K562 (cell line): ENCODE data around the gene USP48.

ENCODE experiments used
- ESRRA ChIP-seq: fragments of 450-650 bp; IDR thresholded peaks from 2 replicates; pipeline ENCODE4 v1.6.1; 2014; ENCODE audit warnings: low read depth, mild to moderate bottlenecking, moderate library complexity, borderline replicate concordance
- HCFC1 ChIP-seq: IDR thresholded peaks from 2 replicates; pipeline ENCODE4 v1.6.1; 2012; ENCODE audit warnings: low read depth, low read length, improper control_type of control experiment
- NR2C2 ChIP-seq, 2 experiments: fragments of 200-800 bp in 1 of 2; sonication (Bioruptor generic) in 1 of 2; sonication (generic) in 1 of 2; formaldehyde crosslinking in 1 of 2; IDR thresholded peaks; 2 replicates each; pipeline versions ENCODE4 v1.6.1 to v1.8.0; 2016 to 2022; ENCODE audit warnings: mild to moderate bottlenecking in 1 of 2, missing compliant biosample characterization in 1 of 2, missing genetic modification characterization in 1 of 2, missing genetic modification reagents in 1 of 2

DNA sequence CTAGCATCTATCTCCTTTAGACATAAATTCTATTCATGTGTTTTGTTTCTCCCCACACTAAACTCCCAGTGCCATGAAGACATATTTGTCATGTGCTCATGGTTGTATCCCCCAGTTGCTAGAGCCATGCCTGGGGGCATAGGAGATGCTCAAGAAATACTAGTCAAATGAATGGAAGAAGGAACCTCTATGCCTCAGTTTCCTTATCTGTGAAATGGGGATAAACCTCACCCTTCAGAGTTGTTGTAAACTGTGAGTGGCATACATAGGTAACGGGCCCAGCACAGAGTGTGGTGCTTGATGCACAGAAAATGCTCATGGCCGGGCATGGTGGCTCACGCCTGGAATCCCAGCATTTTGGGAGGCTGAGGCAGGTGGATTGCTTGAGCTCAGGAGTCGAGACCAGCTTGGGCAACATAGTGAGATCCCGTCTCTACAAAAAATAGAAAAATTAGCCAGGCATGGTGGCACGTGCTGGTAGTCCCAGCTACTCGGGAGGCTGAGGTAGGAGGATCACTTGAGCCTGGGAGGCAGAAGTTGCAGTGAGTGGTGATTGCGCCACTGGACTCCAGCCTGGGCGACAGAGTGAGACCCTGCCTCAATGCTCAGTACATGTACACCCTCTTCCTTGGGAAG is 37.8 kb upstream of the USP48 start:
- TF ChIP-seq ESRRA (no peak), HCFC1 (no peak), NR2C2 (CRISPR knock-in tag; IDR thresholded peaks at IDR 0.05) (no peak), NR2C2 (tag; IDR thresholded peaks at IDR 0.05) (no peak)
